BLaER1 (cell line): Measurements from ENCODE around the gene ZNF621.
"Not testable (repeated sequence)": the region's sequence is repeated elsewhere in the genome, so short reads cannot be mapped to it uniquely, and the experiment has no call there.

Experiments used
- H3K27ac ChIP-seq: shearing (Covaris generic); formaldehyde crosslinking; 2 replicates; pipeline ENCODE4 v1.8.1; 2022
- H3K27me3 ChIP-seq: shearing (Covaris generic); formaldehyde crosslinking; 2 replicates; pipeline ENCODE4 v1.8.1; 2022
- H3K36me3 ChIP-seq: shearing (Covaris generic); formaldehyde crosslinking; 2 replicates; pipeline ENCODE4 v1.8.1; 2022
- H3K4me1 ChIP-seq: shearing (Covaris generic); formaldehyde crosslinking; 2 replicates; pipeline ENCODE4 v1.8.1; 2022
- H3K4me2 ChIP-seq: shearing (Covaris generic); formaldehyde crosslinking; 2 replicates; pipeline ENCODE4 v1.8.1; 2022
- H3K4me3 ChIP-seq: shearing (Covaris generic); formaldehyde crosslinking; 2 replicates; pipeline ENCODE4 v1.8.1; 2022
- H3K9ac ChIP-seq: shearing (Covaris generic); formaldehyde crosslinking; 2 replicates; pipeline ENCODE4 v1.8.1; 2022
- H3K9me3 ChIP-seq: shearing (Covaris generic); formaldehyde crosslinking; 2 replicates; pipeline ENCODE4 v1.8.1; 2022
- H4K20me1 ChIP-seq: shearing (Covaris generic); formaldehyde crosslinking; 2 replicates; pipeline ENCODE4 v1.8.1; 2022
- Cebpa-rat ChIP-seq: shearing (Covaris generic); IDR thresholded peaks from 2 replicates; pipeline ENCODE4 v1.8.1; 2022

ZNF621 gene

DNA sequence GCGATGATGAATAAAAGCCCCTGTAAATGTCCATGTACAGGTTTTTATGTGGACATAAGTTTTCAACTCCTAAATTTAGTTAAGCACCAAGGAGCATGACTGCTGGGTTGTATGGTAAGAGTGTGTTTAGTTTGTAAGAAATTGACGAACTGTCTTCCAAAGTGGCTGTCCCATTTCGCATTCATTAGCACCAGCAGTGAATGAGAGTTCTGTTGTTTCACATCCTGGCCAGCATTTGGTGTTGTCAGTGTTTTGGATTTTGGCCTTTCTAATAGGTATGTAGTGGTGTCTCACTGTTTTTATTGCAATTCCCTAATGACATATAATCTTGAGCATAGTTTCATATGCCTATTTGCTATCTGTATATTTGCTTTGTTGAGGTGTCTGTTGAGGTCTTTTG lies 3.7 kb downstream of the ZNF621 start:
- H3K4me3 ChIP-seq, result no peak overlapping the region
- H3K27ac ChIP-seq, result no peak overlapping the region
- no peak overlapping the region for H3K4me2 ChIP-seq
- no peak overlapping the region for H3K9ac ChIP-seq
- H4K20me1 ChIP-seq, result no peaks in the 10 kb centered on the region
- no peak for TF ChIP-seq Cebpa-rat
- peaks cover 19% of the 10 kb centered on the region for H3K4me1 ChIP-seq
- H3K27me3 ChIP-seq, result no peaks in the 10 kb centered on the region
- peaks cover 62% of the 10 kb centered on the region for H3K36me3 ChIP-seq
- H3K9me3 ChIP-seq, result peaks cover 24% of the 10 kb centered on the region

DNA sequence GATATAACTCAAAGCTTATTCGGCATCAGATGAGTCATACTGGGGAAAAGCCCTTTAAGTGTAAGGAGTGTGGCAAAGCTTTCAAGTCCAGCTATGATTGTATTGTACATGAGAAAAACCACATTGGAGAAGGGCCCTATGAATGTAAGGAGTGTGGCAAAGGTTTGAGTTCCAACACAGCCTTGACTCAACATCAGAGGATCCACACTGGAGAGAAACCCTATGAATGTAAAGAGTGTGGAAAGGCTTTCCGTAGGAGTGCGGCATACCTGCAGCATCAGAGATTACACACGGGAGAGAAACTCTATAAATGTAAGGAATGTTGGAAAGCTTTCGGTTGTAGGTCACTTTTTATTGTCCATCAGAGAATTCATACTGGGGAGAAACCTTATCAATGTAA lies 7.5 kb downstream of the ZNF621 start:
- Histone ChIP-seq H3K4me3 (no peak overlapping the region), H3K27me3 (no peaks in the 10 kb centered on the region), H3K4me1 (no peaks in the 10 kb centered on the region), H4K20me1 (no peaks in the 10 kb centered on the region), H3K27ac (no peak overlapping the region), H3K9me3 (peaks cover 36% of the 10 kb centered on the region), H3K4me2 (no peak overlapping the region), H3K36me3 (peaks cover 87% of the 10 kb centered on the region), H3K9ac (no peak overlapping the region)
- TF ChIP-seq Cebpa-rat, result no peak

DNA sequence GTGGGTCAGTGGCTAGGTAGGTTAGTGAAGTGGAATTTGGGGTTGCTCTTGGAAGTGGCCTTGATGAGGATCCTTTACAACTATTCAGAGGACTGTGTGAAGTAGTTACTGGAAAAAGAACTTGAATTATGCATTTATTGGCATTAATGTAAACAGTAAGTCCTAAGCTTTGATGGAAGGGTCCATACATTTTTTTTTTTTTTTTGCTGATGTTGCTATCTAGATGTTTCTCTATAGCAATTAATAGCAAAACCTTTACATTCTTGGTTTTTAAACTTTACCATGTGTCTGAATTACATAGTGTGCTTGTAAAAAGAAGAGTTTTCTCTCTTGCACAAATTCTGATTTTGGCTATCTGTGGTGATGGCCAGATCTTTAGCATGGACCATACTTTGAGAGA lies 9.5 kb downstream of the ZNF621 start:
- peaks cover 92% of the 10 kb centered on the region for H3K36me3 ChIP-seq
- H3K4me1 ChIP-seq, result no peaks in the 10 kb centered on the region
- no peaks in the 10 kb centered on the region for H3K27me3 ChIP-seq
- H3K27ac ChIP-seq, result no peak overlapping the region
- no peak overlapping the region for H3K9ac ChIP-seq
- H3K4me2 ChIP-seq, result no peak overlapping the region
- H3K9me3 ChIP-seq, result peaks cover 48% of the 10 kb centered on the region
- TF ChIP-seq Cebpa-rat, result no peak
- no peaks in the 10 kb centered on the region for H4K20me1 ChIP-seq
- H3K4me3 ChIP-seq, result no peak overlapping the region

DNA sequence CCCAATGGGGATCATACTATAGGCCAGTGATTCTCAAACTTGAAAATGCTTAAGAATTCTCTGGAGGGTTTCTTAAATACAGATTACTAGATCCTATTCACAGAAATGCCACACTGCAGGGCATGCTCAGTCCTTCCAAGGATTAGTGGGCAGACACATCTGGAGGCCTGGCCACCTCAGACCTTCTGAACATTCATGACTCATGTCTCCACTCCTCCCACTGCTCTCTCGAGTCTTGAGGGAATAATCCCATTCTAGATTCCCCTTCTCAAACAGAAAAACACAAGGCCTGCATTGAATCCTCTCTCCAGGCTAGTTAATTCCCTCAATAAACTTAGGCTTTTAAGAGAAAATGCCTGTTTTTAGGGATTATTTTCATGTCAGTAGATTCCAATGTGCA lies 22.1 kb downstream of the ZNF621 start:
- no peaks in the 10 kb centered on the region for H4K20me1 ChIP-seq
- H3K9ac ChIP-seq, result no peak overlapping the region
- no peak overlapping the region for H3K27ac ChIP-seq
- no peak overlapping the region for H3K4me2 ChIP-seq
- no peaks in the 10 kb centered on the region for H3K36me3 ChIP-seq
- no peak for TF ChIP-seq Cebpa-rat
- no peak overlapping the region for H3K4me3 ChIP-seq
- H3K4me1 ChIP-seq, result 0 out of 2 replicates have a peak, but pooled peaks cover 6% of the 10 kb centered on the region
- peaks cover 17% of the 10 kb centered on the region for H3K9me3 ChIP-seq
- no peaks in the 10 kb centered on the region for H3K27me3 ChIP-seq

DNA sequence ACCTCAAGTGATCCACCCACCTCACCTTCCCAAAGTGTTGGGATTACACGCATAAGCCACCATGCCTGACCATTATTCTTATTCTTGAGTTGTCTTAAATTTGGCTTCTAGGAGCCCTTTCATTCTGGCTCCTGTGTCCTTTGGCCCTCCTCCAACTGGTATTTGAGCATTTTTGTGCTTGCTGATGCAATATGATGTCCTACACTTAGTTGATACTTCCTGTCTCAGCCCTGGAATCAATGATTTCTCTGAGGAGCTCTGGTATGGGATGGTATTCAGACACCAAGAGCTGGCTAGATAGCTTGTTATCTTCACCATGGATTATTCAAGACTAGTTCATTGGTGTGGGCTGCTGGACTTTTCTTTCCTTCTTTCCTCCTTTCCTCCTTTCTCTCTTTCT lies 25.4 kb downstream of the ZNF621 start:
- Histone ChIP-seq H4K20me1 (no peaks in the 10 kb centered on the region), H3K9ac (no peak overlapping the region), H3K9me3 (peaks cover 20% of the 10 kb centered on the region), H3K27me3 (no peaks in the 10 kb centered on the region), H3K27ac (no peak overlapping the region), H3K4me2 (no peak overlapping the region), H3K4me3 (no peak overlapping the region), H3K4me1 (0 out of 2 replicates have a peak, but pooled peaks cover 6% of the 10 kb centered on the region), H3K36me3 (no peaks in the 10 kb centered on the region)
- TF ChIP-seq Cebpa-rat, result no peak

DNA sequence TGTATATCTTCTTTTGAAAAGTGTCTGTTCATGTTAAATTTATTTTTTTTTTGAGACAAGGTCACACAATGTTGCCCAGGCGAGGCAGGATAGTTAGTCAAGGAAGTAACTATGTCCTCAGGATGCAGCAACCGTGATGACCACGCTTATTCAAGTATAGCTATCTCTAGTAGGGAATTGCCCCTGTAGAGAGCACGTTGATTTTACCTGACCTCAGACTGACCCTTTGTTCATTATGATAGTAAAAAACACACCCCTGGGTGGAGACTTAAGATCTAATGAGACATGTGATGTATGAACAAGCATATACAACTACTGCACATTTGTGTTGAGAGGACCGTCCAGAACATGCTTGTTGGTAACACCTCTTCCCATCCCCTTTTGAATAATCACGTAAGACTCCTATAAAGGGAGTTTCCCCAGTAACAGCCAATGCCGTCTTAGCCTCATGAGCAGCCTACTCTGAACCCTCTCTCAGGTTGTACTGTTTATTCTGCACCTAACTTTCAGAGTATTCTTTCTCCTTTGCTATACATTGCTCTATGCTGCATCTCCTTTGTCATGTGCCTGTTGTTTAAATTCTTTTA lies 32.9 kb downstream of the ZNF621 start:
- Histone ChIP-seq H3K9ac (no peak overlapping the region), H3K4me3 (no peak overlapping the region), H3K27ac (no peak overlapping the region), H3K4me2 (no peak overlapping the region), H3K4me1 (no peaks in the 10 kb centered on the region), H3K9me3 (peaks cover 7% of the 10 kb centered on the region; the same call in 1 of the 2 replicates), H3K36me3 (no peaks in the 10 kb centered on the region), H3K27me3 (no peaks in the 10 kb centered on the region), H4K20me1 (no peaks in the 10 kb centered on the region)
- TF ChIP-seq Cebpa-rat, result no peak

DNA sequence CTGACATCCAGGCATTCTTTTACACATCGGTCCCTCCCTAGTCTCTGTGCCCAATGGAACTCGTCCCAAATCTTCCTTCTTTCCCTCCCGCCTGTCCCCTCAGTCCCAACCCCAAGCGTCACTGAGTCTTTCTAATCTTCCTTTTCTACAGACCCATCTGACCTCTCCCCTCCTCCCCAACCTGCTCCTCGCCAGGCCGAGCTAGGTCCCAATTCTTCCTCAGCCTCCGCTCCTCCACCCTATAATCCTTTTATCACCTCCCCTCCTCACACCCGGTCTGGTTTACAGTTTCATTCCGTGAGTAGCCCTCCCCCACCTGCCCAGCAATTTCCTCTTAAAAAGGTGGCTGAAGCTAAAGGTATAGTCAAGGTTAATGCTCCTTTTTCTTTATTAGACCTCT lies 37.7 kb downstream of the ZNF621 start:
- not testable (repeated sequence) for H4K20me1 ChIP-seq, H3K27ac ChIP-seq, H3K4me1 ChIP-seq, H3K27me3 ChIP-seq, H3K9ac ChIP-seq, H3K36me3 ChIP-seq, H3K9me3 ChIP-seq, H3K4me2 ChIP-seq, H3K4me3 ChIP-seq

DNA sequence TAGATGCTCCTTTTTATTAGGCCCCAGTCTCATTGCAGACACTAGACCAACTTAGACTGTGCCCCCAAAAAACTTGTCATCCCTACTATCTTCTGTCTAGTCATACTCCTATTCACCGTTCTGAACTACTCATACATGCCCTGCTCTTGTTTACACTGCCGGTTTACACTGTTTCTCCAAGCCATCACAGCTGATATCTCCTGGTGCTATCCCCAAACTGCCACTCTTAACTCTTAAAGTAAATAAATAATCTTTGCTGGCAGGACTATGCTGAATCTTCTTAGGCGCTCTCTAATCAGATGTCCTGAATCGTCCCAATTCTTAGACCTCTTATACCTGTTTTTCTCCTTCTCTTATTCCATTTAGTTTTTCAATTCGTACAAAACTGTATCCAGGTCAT lies 40.9 kb downstream of the ZNF621 start:
- peaks cover 26% of the 10 kb centered on the region for H3K9me3 ChIP-seq
- H3K27ac ChIP-seq, H3K4me2 ChIP-seq, H3K9ac ChIP-seq, H4K20me1 ChIP-seq, H3K4me3 ChIP-seq, H3K36me3 ChIP-seq, H3K4me1 ChIP-seq, H3K27me3 ChIP-seq: not testable (repeated sequence)

DNA sequence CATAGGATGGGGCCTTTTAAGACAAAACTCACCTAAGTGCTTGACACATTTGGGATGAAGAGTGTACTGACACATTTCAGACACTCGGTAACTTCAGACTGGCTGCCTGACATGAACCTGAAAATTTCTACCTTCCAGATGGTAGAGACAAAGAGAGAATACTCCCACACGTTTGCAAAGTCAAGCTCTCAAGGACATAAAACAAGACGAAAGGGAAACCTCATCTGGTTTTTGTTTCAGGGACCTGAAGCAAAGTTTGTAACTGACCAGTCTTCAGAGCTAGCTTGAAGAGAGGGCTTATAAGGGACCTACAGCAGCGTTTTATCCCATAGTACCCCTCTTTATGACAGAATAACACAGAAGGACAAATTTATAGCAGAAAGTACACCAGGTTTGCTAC lies 41.9 kb downstream of the ZNF621 start:
- Histone ChIP-seq H3K27ac (no peak overlapping the region), H4K20me1 (no peaks in the 10 kb centered on the region), H3K9ac (no peak overlapping the region), H3K4me1 (no peaks in the 10 kb centered on the region), H3K27me3 (no peaks in the 10 kb centered on the region), H3K36me3 (no peaks in the 10 kb centered on the region), H3K4me2 (no peak overlapping the region), H3K4me3 (no peak overlapping the region), H3K9me3 (peaks cover 20% of the 10 kb centered on the region)
- no peak for TF ChIP-seq Cebpa-rat

DNA sequence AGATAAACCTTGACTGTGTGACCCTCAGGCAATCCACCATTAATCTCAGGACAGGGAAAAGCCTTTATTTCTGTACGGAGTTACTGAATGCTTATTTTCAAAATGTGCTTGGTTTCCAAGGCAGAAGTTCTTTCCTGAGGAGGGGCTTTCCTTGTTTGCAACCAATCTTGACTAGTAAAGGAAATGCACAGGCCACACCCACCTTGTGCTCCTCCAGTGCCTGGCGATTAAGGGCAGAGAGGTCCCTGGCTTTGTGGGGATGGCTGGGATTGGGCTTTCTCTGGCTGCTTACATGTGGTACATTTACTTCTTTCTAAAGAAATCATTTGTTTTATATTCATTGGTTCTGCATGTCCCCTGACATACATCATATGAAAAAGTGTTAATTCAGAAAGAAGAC lies 47.8 kb downstream of the ZNF621 start:
- no peaks in the 10 kb centered on the region for H3K36me3 ChIP-seq
- H3K9ac ChIP-seq, result no peak overlapping the region
- H3K27me3 ChIP-seq, result no peaks in the 10 kb centered on the region
- H3K9me3 ChIP-seq, result peaks cover 19% of the 10 kb centered on the region
- no peak overlapping the region for H3K4me2 ChIP-seq
- H3K27ac ChIP-seq, result no peak overlapping the region
- H3K4me1 ChIP-seq, result no peaks in the 10 kb centered on the region
- H3K4me3 ChIP-seq, result no peak overlapping the region
- no peaks in the 10 kb centered on the region for H4K20me1 ChIP-seq
- no peak for TF ChIP-seq Cebpa-rat

DNA sequence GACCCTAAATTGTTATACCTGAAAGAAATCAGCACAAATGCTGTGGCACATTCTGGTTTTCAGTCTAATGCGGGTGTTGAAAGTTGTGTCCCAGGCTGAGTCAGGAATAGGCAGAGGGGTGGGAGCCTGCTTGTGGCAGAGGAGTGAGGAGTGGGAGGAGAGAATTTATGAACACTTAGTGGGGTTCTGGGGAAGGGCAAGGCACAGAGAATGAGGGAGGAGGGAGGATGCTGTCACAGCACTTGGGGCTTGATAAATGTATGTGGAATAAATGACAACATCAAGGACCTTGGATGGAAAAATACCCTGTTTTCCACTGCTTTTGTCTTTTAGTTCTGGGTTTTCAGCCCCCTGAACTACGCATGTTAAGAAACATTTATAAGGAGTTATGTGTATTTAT lies 49.3 kb downstream of the ZNF621 start:
- H3K4me1 ChIP-seq, result no peaks in the 10 kb centered on the region
- no peaks in the 10 kb centered on the region for H3K36me3 ChIP-seq
- H3K4me3 ChIP-seq, result no peak overlapping the region
- H4K20me1 ChIP-seq, result no peaks in the 10 kb centered on the region
- H3K9ac ChIP-seq, result no peak overlapping the region
- peaks cover 5% of the 10 kb centered on the region for H3K9me3 ChIP-seq
- TF ChIP-seq Cebpa-rat, result no peak
- H3K27ac ChIP-seq, result no peak overlapping the region
- no peaks in the 10 kb centered on the region for H3K27me3 ChIP-seq
- no peak overlapping the region for H3K4me2 ChIP-seq
